ENCODE results near the gene ENKD1.
"Not testable (repeated sequence)": the region's sequence is repeated elsewhere in the genome, so short reads cannot be mapped to it uniquely, and the experiment has no call there.

The ENKD1 gene

DNA sequence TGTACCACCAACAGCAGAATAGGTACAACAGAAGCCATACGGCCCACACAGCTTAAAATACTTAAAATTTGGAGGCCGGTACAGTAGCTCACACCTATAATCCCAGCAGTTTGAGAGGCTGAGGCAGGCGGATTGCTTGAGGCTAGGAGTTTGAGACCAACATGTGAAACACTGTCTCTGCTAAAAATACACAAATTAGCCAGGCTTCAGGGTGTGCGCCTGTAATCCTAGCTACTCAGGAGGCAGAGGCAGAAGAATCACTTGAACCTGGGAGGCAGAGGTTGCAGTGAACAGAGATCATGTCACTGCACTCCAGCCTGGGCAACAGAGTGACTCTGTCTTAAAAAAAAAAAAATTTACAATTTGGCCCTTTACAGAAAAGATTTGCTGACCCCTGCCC is 35.6 kb upstream of the ENKD1 start:
- Histone ChIP-seq H3K4me1 (ENCODE audit: control insufficient read depth, low read depth, low read length) (no peaks in the 10 kb centered on the region), H3K36me3 (ENCODE audit: control insufficient read depth, low read depth, low read length) (no peaks in the 10 kb centered on the region), H3K4me3 (ENCODE audit: low read length) (no peak overlapping the region), H3K9ac (ENCODE audit: low read length) (no peak overlapping the region), H3K9me3 (ENCODE audit: control insufficient read depth, low read depth, low read length) (no peaks in the 10 kb centered on the region), H3K27ac (ENCODE audit: low read length) (no peak overlapping the region), H3K27me3 (ENCODE audit: control insufficient read depth, insufficient read depth, low read length) (no peaks in the 10 kb centered on the region)

DNA sequence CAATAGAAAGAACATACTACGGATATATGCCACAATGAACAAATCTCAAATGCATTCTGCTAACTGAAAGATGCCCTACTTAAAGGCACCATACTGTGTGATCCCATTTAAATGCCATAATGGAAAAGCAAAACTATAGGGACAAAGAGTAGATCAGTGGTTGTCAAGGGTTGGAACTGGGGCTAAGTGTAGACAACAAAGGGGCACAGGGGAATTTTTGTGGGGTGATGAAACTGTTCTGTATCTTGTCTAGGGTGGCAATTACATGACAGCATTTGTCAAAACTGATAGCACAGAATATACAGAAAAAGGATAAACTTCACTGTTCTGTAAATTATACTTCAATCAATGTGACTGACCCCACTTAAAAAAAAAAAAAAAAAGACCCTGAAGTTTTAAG is 34.9 kb upstream of the ENKD1 start:
- Histone ChIP-seq H3K4me1 (ENCODE audit: control insufficient read depth, low read depth, low read length) (no peaks in the 10 kb centered on the region), H3K27me3 (ENCODE audit: control insufficient read depth, insufficient read depth, low read length) (no peaks in the 10 kb centered on the region), H3K36me3 (ENCODE audit: control insufficient read depth, low read depth, low read length) (no peaks in the 10 kb centered on the region), H3K9ac (ENCODE audit: low read length) (no peak overlapping the region), H3K4me3 (ENCODE audit: low read length) (no peak overlapping the region), H3K9me3 (ENCODE audit: control insufficient read depth, low read depth, low read length) (no peaks in the 10 kb centered on the region), H3K27ac (ENCODE audit: low read length) (no peak overlapping the region)

DNA sequence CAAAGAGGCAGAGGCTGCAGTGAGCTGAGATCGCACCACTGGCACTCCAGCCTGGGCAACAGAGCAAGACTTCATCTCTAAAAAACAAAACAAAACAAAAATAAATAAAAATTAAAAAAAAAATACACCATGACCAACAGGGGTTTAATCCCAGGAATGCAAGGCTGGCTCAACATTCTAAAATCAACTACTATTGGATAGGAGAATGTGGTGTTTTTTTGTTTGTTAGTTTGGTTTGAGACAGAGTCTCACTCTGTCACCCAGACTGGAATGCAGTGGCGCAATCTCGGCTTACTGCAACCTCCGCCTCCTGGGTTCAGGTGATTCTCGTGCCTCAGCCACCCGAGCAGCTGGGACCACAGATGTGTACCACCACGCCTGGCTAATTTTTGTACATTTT is 32.7 kb upstream of the ENKD1 start:
- no peak overlapping the region for H3K27ac ChIP-seq (ENCODE audit: low read length)
- no peak overlapping the region for H3K4me3 ChIP-seq (ENCODE audit: low read length)
- H3K4me1 ChIP-seq (ENCODE audit: control insufficient read depth, low read depth, low read length), result no peaks in the 10 kb centered on the region
- no peaks in the 10 kb centered on the region for H3K27me3 ChIP-seq (ENCODE audit: control insufficient read depth, insufficient read depth, low read length)
- no peaks in the 10 kb centered on the region for H3K9me3 ChIP-seq (ENCODE audit: control insufficient read depth, low read depth, low read length)
- no peak overlapping the region for H3K9ac ChIP-seq (ENCODE audit: low read length)
- H3K36me3 ChIP-seq (ENCODE audit: control insufficient read depth, low read depth, low read length), result no peaks in the 10 kb centered on the region

DNA sequence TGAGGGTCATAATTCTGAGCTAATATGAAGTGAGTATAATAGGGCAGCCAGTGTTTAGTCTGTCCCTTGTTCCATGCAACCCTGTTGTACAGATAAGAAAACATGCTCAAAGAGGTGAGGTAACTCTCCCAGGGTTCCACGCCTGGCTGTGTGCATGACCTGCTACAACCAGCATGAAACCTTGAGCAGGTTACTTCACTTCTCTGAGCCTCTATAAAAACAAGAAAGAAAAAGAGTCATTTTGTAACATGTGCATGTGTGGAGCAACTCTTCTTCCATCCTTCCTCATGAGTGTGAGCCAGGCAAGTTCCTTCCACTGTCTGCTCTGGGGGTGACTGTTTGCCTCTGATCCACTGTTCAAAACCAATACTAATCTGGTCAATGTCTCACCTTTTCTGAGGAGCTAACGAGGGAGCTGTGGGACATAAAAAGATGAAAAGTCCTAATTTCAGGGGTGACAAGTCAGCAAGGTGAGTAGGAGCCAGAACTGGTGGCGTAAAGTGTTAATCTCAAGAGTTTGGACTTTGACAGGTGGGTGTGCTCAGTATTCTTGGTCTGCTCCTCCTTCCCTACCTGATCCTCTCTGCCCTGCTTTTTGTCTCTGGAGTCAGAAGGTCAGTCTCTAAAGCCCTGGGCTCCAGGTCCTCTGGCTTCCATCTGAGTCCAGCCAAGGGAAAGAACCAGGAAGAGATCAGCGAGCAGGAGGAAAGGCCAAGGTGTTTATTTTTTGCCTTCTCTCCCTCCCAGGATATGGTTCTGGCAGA is 31.1 kb upstream of the ENKD1 start:
- no peaks in the 10 kb centered on the region for H3K36me3 ChIP-seq (ENCODE audit: control insufficient read depth, low read depth, low read length)
- no peaks in the 10 kb centered on the region for H3K4me1 ChIP-seq (ENCODE audit: control insufficient read depth, low read depth, low read length)
- no peaks in the 10 kb centered on the region for H3K9me3 ChIP-seq (ENCODE audit: control insufficient read depth, low read depth, low read length)
- no peaks in the 10 kb centered on the region for H3K27me3 ChIP-seq (ENCODE audit: control insufficient read depth, insufficient read depth, low read length)
- no peak overlapping the region for H3K9ac ChIP-seq (ENCODE audit: low read length)
- no peak overlapping the region for H3K4me3 ChIP-seq (ENCODE audit: low read length)
- no peak overlapping the region for H3K27ac ChIP-seq (ENCODE audit: low read length)

DNA sequence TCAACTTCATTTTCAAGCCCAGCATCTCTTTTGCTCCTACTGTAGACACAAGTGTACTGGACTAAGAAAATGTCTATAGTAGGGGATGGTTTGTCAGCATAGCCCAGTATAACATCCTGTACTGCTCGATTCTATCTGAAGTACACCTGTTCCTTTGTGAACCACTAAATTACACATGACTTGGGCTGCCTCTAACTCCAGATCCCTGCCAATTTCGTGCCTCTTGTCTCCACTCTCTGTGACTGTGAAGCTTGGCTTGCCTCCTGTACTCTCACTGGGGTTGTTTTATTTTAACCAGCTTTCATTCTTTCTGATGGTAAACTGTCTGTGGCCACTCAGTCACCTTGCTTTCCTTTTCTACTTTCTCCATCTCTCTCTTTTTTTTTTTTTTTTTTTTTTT is 28.1 kb upstream of the ENKD1 start:
- H3K36me3 ChIP-seq (ENCODE audit: control insufficient read depth, low read depth, low read length), result no peaks in the 10 kb centered on the region
- no peak overlapping the region for H3K27ac ChIP-seq (ENCODE audit: low read length)
- no peaks in the 10 kb centered on the region for H3K9me3 ChIP-seq (ENCODE audit: control insufficient read depth, low read depth, low read length)
- H3K4me1 ChIP-seq (ENCODE audit: control insufficient read depth, low read depth, low read length), result no peaks in the 10 kb centered on the region
- no peak overlapping the region for H3K9ac ChIP-seq (ENCODE audit: low read length)
- H3K4me3 ChIP-seq (ENCODE audit: low read length), result no peak overlapping the region
- H3K27me3 ChIP-seq (ENCODE audit: control insufficient read depth, insufficient read depth, low read length), result no peaks in the 10 kb centered on the region

DNA sequence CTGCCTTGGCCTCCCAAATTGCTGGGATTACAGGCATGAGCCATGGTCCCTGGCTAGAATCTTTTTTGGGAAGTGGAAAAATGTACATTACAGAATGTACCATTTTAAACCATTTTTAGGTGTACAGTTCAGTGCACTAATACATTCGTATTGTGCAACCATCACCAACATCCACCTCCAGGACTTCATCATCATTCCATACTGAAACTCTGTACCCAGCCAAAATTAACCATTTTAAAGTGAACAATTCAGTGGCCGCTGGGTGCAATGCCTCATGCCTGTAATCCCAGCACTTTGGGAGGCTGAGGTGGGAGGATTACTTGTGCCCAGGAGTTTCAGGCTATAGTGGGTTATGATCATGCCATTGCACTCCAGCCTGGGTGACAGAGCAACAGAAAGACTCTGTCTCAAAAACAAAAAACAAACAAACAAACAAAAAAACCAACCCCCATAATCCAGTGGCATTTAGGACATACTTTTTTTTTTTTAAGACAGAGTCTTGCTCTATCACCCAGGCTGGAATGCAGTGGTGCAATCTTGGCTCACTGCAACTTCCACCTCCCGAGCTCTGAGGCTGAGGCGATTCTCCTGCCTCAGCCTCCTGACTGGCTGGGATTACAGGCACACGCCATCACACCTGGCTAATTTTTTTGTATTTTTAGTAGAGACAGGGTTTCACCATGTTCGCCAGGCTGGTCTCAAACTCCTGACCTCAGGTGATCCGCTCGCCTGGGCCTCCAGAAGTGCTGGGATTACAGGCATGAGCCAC is 27.2 kb upstream of the ENKD1 start:
- not testable (repeated sequence) for H3K9me3 ChIP-seq (ENCODE audit: control insufficient read depth, low read depth, low read length); H3K9ac ChIP-seq (ENCODE audit: low read length); H3K27me3 ChIP-seq (ENCODE audit: control insufficient read depth, insufficient read depth, low read length); H3K4me1 ChIP-seq (ENCODE audit: control insufficient read depth, low read depth, low read length); H3K4me3 ChIP-seq (ENCODE audit: low read length); H3K36me3 ChIP-seq (ENCODE audit: control insufficient read depth, low read depth, low read length); H3K27ac ChIP-seq (ENCODE audit: low read length)

DNA sequence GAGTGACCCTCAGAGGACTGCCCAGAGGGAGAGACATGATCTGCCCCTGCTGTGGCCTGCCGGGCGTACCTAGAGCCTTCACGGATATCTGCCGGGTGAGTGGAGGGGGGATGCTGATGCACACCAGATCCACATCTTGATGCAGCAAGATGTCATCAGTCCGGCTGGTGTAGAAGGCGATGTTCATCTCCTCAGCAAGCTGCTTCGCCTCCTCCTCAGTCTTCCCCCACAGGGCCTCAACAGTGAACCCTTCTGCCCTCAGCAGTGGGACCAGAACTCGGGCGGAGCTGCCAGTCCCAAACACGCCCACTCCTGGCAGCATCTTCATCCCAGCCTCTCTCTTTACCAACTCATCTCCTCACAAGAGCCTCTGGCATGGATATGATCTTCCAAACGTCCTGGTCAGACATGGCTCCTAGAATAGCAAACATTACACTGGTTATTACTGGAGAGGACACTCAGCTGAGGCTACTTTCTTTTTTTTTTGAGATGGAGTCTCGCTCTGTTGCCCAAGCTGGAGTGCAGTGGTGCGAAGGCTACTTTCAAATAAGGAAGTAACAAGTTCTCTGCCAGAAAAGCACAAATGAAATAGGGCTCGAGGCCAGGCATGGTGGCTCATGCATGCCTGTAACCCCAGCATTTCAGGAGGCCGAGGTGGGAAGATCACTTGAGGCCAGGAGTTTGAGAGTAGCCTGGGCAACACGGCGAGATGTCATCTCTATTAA is 19.0 kb upstream of the ENKD1 start:
- no peak overlapping the region for H3K9ac ChIP-seq (ENCODE audit: low read length)
- H3K36me3 ChIP-seq (ENCODE audit: control insufficient read depth, low read depth, low read length), result peaks cover 11% of the 10 kb centered on the region
- no peaks in the 10 kb centered on the region for H3K27me3 ChIP-seq (ENCODE audit: control insufficient read depth, insufficient read depth, low read length)
- H3K4me1 ChIP-seq (ENCODE audit: control insufficient read depth, low read depth, low read length), result no peaks in the 10 kb centered on the region
- H3K4me3 ChIP-seq (ENCODE audit: low read length), result no peak overlapping the region
- H3K27ac ChIP-seq (ENCODE audit: low read length), result no peak overlapping the region
- H3K9me3 ChIP-seq (ENCODE audit: control insufficient read depth, low read depth, low read length), result no peaks in the 10 kb centered on the region

DNA sequence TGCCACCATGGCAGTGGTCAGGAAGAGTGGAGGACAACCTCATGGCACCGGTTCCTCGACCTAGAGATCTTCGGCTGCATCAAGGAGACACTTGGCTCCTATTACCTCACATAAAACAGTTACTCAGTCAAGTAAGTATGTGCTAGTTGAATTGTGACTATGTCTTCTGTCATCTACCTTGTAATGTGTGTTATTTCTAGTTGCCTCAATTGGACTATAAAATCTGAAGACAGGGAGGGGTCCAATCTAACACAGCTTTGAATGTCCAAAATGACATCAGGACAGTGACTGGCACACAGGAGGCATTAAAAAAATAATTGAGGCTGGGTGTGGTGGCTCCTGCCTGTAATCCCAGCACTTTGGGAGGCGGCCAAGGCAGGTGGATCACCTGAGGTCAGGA is 17.2 kb upstream of the ENKD1 start:
- no peaks in the 10 kb centered on the region for H3K9me3 ChIP-seq (ENCODE audit: control insufficient read depth, low read depth, low read length)
- no peaks in the 10 kb centered on the region for H3K27me3 ChIP-seq (ENCODE audit: control insufficient read depth, insufficient read depth, low read length)
- peaks cover 11% of the 10 kb centered on the region for H3K36me3 ChIP-seq (ENCODE audit: control insufficient read depth, low read depth, low read length)
- no peak overlapping the region for H3K27ac ChIP-seq (ENCODE audit: low read length)
- H3K4me1 ChIP-seq (ENCODE audit: control insufficient read depth, low read depth, low read length), result no peaks in the 10 kb centered on the region
- H3K9ac ChIP-seq (ENCODE audit: low read length), result no peak overlapping the region
- no peak overlapping the region for H3K4me3 ChIP-seq (ENCODE audit: low read length)

DNA sequence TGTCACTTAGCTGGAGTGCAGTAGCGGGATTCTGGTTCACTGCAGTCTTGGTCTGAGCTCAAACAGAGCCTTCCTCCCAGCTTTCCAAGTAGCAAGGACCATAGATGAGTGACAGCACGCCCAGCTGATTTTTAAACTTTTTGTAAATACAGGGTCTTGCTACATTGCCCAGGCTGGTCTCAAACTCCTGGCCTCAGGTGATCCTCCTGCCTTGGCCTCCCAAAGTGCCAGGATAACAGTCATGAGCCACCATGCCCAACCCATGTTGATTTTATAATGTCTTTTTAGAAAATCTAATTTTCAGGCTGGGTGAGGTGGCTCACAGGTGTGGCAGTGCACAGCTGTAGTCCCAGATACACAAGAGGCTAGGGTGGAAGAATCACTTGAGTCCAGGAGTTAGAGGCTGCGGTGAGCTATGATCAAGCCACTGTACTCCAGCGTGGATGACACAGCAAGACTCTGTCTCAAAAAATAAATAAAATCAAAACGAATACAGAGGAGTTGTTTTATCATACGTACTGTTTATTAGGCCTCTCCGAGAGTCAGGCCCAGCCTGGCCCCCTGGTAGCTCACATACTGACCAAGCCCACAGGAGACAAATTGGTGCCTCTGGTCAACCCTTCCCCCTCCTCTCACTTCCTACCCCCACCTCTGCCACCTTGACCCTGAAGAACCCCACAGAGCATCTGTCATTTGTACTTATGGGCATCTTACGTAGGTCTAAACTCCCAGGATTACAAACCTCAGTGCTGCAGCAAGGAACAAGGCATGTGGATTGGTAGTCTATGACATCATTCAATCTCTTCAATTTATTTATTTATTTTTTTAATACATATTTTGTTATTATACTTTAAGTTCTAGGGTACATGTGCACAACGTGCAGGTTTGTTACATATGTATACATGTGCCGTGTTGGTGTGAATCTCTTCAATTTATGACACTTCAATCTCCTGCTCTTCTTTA is 13.7 kb upstream of the ENKD1 start:
- Histone ChIP-seq H3K27ac (ENCODE audit: low read length) (no peak overlapping the region), H3K4me3 (ENCODE audit: low read length) (no peak overlapping the region), H3K9ac (ENCODE audit: low read length) (no peak overlapping the region), H3K4me1 (ENCODE audit: control insufficient read depth, low read depth, low read length) (no peaks in the 10 kb centered on the region), H3K27me3 (ENCODE audit: control insufficient read depth, insufficient read depth, low read length) (no peaks in the 10 kb centered on the region), H3K9me3 (ENCODE audit: control insufficient read depth, low read depth, low read length) (no peaks in the 10 kb centered on the region), H3K36me3 (ENCODE audit: control insufficient read depth, low read depth, low read length) (peaks cover 11% of the 10 kb centered on the region)

DNA sequence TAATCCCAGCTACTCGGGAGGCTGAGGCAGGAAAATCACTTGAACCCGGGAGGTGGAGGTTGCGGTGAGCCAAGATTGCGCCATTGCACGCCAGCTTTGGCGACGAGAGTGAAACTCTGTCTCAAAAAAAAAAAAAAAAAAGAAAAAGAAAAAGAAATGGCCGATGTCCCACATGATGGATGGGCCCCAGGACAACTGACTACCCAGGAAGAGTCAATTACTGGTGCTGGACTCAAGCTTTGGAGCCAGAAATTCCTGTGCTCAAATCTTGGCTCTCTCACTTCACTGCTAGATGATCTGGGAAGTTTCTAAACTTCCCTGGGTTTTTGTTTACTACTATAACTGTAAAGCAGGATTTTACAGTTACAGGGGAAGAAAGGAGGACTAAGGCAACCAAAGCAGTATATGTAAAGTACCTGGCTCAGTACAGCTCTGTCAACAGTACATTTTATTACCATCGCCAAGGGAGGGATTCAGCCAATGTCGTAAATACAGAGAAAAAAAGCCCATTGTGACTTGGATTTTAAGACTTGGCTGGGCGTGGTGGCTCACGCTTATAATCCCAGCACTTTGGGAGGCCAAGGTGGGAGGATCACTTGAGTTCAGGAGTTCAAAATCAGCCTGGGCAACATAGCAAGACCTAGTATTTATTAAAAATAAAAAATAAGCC is 11.9 kb upstream of the ENKD1 start:
- no peak overlapping the region for H3K4me3 ChIP-seq (ENCODE audit: low read length)
- H3K27ac ChIP-seq (ENCODE audit: low read length), result no peak overlapping the region
- H3K36me3 ChIP-seq (ENCODE audit: control insufficient read depth, low read depth, low read length), result peaks cover 4% of the 10 kb centered on the region
- no peaks in the 10 kb centered on the region for H3K9me3 ChIP-seq (ENCODE audit: control insufficient read depth, low read depth, low read length)
- H3K4me1 ChIP-seq (ENCODE audit: control insufficient read depth, low read depth, low read length), result no peaks in the 10 kb centered on the region
- H3K9ac ChIP-seq (ENCODE audit: low read length), result no peak overlapping the region
- no peaks in the 10 kb centered on the region for H3K27me3 ChIP-seq (ENCODE audit: control insufficient read depth, insufficient read depth, low read length)
